GM15510 (cell line): Measurements from ENCODE around the gene CFAP410.

Experiments
- POLR2A ChIP-seq: IDR thresholded peaks from 3 replicates; pipeline ENCODE4 v1.6.1; 2011; ENCODE audit warnings: borderline replicate concordance; ENCODE audit not compliant: insufficient read length; ENCODE audit errors: extremely low read depth

Gene CFAP410

GRCh38 chr21:44286086-44286715, 53.0 kb downstream of the CFAP410 start:
- TF ChIP-seq POLR2A = no peak

GRCh38 chr21:44285138-44285992, 53.8 kb downstream of the CFAP410 start, which contains the start of gene AIRE:
Gene AIRE, plus strand, starts transcription at chr21:44285876. Its CDS starts 131 bp downstream, at chr21:44286007.
- TF ChIP-seq POLR2A = no peak

GRCh38 chr21:44283948-44284347, 55.2 kb downstream of the CFAP410 start:
- no peak for TF ChIP-seq POLR2A

- no peak for TF ChIP-seq POLR2A
Observed at GRCh38 chr21:44282370-44282769, 56.8 kb downstream of the CFAP410 start.

GRCh38 chr21:44281801-44282200, 57.4 kb downstream of the CFAP410 start:
- TF ChIP-seq POLR2A = no peak

GRCh38 chr21:44279354-44280260, 59.6 kb downstream of the CFAP410 start:
- no peak for TF ChIP-seq POLR2A
